ENCODE measurements around the gene MTHFR.

The MTHFR gene

DNA sequence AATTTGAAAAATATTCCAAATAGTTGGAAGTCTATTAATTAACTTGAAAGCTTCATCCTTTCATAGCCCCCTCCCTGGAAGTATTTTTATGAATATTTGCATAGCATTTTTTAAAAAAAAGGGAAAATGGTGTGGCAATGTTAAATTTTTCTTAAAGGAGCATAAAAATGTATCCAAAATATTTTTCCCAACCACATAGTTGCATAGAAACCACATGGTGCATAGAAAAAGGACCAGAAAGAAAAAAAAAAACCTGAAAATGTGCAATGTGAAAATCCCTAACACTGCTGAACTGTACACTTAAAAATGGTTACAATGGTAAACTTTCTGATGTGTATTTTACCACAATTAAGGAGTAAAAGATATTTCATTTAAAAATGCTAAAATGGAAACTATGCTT, 35.8 kb downstream of the MTHFR start:
- ATAC-seq, result no peak
- no peak for TF ChIP-seq BACH2 (CRISPR knock-in tag; IDR thresholded peaks at IDR 0.05; ENCODE audit: borderline replicate concordance)
- TF ChIP-seq, protein P1, sequence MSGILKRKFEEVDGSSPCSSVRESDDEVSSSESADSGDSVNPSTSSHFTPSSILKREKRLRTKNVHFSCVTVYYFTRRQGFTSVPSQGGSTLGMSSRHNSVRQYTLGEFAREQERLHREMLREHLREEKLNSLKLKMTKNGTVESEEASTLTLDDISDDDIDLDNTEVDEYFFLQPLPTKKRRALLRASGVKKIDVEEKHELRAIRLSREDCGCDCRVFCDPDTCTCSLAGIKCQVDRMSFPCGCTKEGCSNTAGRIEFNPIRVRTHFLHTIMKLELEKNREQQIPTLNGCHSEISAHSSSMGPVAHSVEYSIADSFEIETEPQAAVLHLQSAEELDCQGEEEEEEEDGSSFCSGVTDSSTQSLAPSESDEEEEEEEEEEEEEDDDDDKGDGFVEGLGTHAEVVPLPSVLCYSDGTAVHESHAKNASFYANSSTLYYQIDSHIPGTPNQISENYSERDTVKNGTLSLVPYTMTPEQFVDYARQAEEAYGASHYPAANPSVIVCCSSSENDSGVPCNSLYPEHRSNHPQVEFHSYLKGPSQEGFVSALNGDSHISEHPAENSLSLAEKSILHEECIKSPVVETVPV (CRISPR knock-in tag; IDR thresholded peaks at IDR 0.05), result no peak
- no peak for TF ChIP-seq PPARA (CRISPR knock-in tag; IDR thresholded peaks at IDR 0.05; ENCODE audit: borderline replicate concordance)
- no peak for TF ChIP-seq ZNF565 (CRISPR knock-in tag; conservative IDR thresholded peaks at IDR 0.05; ENCODE audit: low read depth)
- no peak for TF ChIP-seq ESRRG (CRISPR knock-in tag; IDR thresholded peaks at IDR 0.05)
- TF ChIP-seq ZC3H10 (CRISPR knock-in tag; IDR thresholded peaks at IDR 0.05), result no peak
- TF ChIP-seq TOX (CRISPR knock-in tag; IDR thresholded peaks at IDR 0.05; ENCODE audit: borderline replicate concordance), result no peak
- no peak for TF ChIP-seq ISL1 (CRISPR knock-in tag; IDR thresholded peaks at IDR 0.05)
- TF ChIP-seq TSHZ2 (CRISPR knock-in tag; IDR thresholded peaks at IDR 0.05), result no peak
- no peak for TF ChIP-seq ZNF70 (CRISPR knock-in tag; IDR thresholded peaks at IDR 0.05)
- no peak for TF ChIP-seq CSDC2 (CRISPR knock-in tag; IDR thresholded peaks at IDR 0.05)

DNA sequence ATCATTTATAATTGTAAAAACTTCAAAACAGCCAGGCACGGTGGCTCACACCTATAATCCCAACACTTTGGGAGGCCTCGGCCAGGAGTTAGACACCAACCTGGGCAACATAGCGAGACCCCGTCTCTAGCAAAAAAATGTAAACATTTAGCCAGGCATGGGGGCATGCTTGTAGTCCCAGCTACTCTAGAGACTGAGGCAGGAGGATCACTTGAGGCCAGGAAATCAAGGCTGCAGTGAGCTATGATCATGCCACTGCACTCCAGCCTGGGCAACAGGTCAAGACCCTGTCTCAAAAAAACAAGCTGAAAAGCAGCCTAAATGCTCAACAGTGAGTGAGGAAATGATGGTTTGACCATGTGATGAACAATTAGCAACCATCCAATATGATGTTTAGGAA, 36.5 kb downstream of the MTHFR start:
- TF ChIP-seq OSR1 (CRISPR knock-in tag; IDR thresholded peaks at IDR 0.05), result no peak
- TF ChIP-seq ZNF8 (CRISPR knock-in tag; IDR thresholded peaks at IDR 0.05), result no peak
- no peak for TF ChIP-seq BACH2 (CRISPR knock-in tag; IDR thresholded peaks at IDR 0.05; ENCODE audit: borderline replicate concordance)
- TF ChIP-seq ZNF70 (CRISPR knock-in tag; IDR thresholded peaks at IDR 0.05), result no peak
- TF ChIP-seq CREB5 (CRISPR knock-in tag; IDR thresholded peaks at IDR 0.05; ENCODE audit: low read depth), result no peak
- no peak for TF ChIP-seq ISL1 (CRISPR knock-in tag; IDR thresholded peaks at IDR 0.05)
- no peak for TF ChIP-seq PATZ1 (CRISPR knock-in tag; IDR thresholded peaks at IDR 0.05; ENCODE audit: borderline replicate concordance)
- TF ChIP-seq TOX (CRISPR knock-in tag; IDR thresholded peaks at IDR 0.05; ENCODE audit: borderline replicate concordance), result no peak
- TF ChIP-seq SNAI2 (CRISPR knock-in tag; IDR thresholded peaks at IDR 0.05), result no peak
- no peak for TF ChIP-seq GLIS3 (CRISPR knock-in tag; IDR thresholded peaks at IDR 0.05)
- TF ChIP-seq ZC3H10 (CRISPR knock-in tag; IDR thresholded peaks at IDR 0.05), result no peak
- TF ChIP-seq RARB (CRISPR knock-in tag; IDR thresholded peaks at IDR 0.05), result no peak
- TF ChIP-seq ZNF565 (CRISPR knock-in tag; conservative IDR thresholded peaks at IDR 0.05; ENCODE audit: low read depth), result no peak
- no peak for TF ChIP-seq CSDC2 (CRISPR knock-in tag; IDR thresholded peaks at IDR 0.05)
- no peak for TF ChIP-seq ARNTL (CRISPR knock-in tag; IDR thresholded peaks at IDR 0.05; ENCODE audit: borderline replicate concordance, low read depth)
- no peak for TF ChIP-seq ZFP3 (CRISPR knock-in tag; IDR thresholded peaks at IDR 0.05)
- ATAC-seq, result no peak

DNA sequence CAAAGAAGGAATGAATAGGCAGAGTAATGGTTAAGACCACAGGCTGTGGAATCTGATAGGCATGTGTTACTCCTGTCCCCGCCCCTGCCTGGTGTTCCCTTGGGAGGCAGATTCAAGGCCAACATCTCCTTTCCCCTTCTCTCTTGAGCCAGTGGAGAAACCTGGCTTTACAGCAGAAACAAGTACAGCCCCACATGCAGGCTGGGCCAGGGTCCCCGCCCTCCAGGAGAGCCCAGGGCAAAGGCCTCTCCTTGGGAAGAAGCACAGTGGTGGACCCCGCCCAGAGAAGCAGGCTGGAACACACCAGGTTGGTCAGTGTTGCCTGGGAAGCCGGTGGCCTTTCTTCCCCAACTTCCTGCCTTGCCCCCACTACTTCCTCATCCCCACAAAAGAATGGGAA, 36.9 kb downstream of the MTHFR start:
- TF ChIP-seq, protein P2, sequence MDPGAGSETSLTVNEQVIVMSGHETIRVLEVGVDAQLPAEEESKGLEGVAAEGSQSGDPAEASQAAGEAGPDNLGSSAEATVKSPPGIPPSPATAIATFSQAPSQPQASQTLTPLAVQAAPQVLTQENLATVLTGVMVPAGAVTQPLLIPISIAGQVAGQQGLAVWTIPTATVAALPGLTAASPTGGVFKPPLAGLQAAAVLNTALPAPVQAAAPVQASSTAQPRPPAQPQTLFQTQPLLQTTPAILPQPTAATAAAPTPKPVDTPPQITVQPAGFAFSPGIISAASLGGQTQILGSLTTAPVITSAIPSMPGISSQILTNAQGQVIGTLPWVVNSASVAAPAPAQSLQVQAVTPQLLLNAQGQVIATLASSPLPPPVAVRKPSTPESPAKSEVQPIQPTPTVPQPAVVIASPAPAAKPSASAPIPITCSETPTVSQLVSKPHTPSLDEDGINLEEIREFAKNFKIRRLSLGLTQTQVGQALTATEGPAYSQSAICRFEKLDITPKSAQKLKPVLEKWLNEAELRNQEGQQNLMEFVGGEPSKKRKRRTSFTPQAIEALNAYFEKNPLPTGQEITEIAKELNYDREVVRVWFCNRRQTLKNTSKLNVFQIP (CRISPR knock-in tag; IDR thresholded peaks at IDR 0.05; ENCODE audit: borderline replicate concordance, low read depth), result no peak
- TF ChIP-seq, protein P1 (CRISPR knock-in tag; IDR thresholded peaks at IDR 0.05), result no peak
- no peak for TF ChIP-seq ZFP30 (CRISPR knock-in tag; IDR thresholded peaks at IDR 0.05)
- 0 out of 3 replicates have a peak, but pooled peaks have one; percentile 15 for ATAC-seq
